Panc1 (cell line): ENCODE data around the gene SPATA16.

ENCODE experiments used
- POLR2AphosphoS5 ChIP-seq: IDR thresholded peaks from 2 replicates; pipeline ENCODE4 v1.6.1; 2012; ENCODE audit warnings: mild to moderate bottlenecking, low read depth, low read length, moderate library complexity
- SIN3A ChIP-seq: IDR thresholded peaks from 2 replicates; pipeline ENCODE4 v1.6.1; 2012; ENCODE audit warnings: low read depth, mild to moderate bottlenecking, low read length, moderate library complexity, borderline replicate concordance; ENCODE audit not compliant: insufficient read depth
- TCF7L2 ChIP-seq: IDR thresholded peaks from 2 replicates; pipeline ENCODE4 v1.6.1; 2011; ENCODE audit warnings: mild to moderate bottlenecking, low read depth, low read length, inconsistent platforms
- TF ChIP-seq, protein P1 (sequence below), 2 experiments: IDR thresholded peaks; 2 replicates each; pipeline ENCODE4 v1.6.1; 2011 to 2012; ENCODE audit warnings: low read depth in 2 of 2, control low read depth in 1 of 2, low read length in 1 of 2, mild to moderate bottlenecking in 1 of 2, moderate library complexity in 1 of 2; ENCODE audit not compliant: insufficient read depth in 1 of 2
- TF ChIP-seq, protein P2 (sequence below): fragments of 450-650 bp; IDR thresholded peaks from 2 replicates; pipeline ENCODE4 v1.5.1; 2017; ENCODE audit warnings: mild to moderate bottlenecking

DNA sequence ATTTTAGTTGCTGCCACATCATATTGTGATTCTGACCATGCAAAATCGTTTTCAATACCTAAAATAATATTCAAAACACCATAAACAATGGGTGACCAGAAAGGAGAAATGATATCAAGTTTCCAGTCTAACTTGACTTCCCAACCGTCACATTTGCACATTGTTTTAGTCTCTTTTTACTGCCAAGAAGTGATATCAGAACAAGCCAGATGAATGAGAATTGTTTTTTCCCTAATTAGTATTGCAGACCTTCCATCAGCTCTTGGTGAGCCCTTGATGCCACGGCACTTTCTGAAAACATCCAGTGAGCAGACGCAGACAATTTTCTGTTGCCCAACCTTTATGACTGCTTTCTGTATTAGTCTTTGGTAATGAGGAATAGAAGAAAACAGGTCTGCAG, 62.5 kb downstream of the SPATA16 start:
- TF ChIP-seq, protein P1, sequence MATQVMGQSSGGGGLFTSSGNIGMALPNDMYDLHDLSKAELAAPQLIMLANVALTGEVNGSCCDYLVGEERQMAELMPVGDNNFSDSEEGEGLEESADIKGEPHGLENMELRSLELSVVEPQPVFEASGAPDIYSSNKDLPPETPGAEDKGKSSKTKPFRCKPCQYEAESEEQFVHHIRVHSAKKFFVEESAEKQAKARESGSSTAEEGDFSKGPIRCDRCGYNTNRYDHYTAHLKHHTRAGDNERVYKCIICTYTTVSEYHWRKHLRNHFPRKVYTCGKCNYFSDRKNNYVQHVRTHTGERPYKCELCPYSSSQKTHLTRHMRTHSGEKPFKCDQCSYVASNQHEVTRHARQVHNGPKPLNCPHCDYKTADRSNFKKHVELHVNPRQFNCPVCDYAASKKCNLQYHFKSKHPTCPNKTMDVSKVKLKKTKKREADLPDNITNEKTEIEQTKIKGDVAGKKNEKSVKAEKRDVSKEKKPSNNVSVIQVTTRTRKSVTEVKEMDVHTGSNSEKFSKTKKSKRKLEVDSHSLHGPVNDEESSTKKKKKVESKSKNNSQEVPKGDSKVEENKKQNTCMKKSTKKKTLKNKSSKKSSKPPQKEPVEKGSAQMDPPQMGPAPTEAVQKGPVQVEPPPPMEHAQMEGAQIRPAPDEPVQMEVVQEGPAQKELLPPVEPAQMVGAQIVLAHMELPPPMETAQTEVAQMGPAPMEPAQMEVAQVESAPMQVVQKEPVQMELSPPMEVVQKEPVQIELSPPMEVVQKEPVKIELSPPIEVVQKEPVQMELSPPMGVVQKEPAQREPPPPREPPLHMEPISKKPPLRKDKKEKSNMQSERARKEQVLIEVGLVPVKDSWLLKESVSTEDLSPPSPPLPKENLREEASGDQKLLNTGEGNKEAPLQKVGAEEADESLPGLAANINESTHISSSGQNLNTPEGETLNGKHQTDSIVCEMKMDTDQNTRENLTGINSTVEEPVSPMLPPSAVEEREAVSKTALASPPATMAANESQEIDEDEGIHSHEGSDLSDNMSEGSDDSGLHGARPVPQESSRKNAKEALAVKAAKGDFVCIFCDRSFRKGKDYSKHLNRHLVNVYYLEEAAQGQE (IDR thresholded peaks at IDR 0.05; ENCODE audit: insufficient read depth in 1 of 2, low read depth in 2 of 2, low read length in 1 of 2) = no peak
- no peak for TF ChIP-seq SIN3A
- TF ChIP-seq, protein P2, sequence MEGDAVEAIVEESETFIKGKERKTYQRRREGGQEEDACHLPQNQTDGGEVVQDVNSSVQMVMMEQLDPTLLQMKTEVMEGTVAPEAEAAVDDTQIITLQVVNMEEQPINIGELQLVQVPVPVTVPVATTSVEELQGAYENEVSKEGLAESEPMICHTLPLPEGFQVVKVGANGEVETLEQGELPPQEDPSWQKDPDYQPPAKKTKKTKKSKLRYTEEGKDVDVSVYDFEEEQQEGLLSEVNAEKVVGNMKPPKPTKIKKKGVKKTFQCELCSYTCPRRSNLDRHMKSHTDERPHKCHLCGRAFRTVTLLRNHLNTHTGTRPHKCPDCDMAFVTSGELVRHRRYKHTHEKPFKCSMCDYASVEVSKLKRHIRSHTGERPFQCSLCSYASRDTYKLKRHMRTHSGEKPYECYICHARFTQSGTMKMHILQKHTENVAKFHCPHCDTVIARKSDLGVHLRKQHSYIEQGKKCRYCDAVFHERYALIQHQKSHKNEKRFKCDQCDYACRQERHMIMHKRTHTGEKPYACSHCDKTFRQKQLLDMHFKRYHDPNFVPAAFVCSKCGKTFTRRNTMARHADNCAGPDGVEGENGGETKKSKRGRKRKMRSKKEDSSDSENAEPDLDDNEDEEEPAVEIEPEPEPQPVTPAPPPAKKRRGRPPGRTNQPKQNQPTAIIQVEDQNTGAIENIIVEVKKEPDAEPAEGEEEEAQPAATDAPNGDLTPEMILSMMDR = no peak
- no peak for TF ChIP-seq POLR2AphosphoS5
- no peak for TF ChIP-seq TCF7L2
